CMK (cell line): Measurements from ENCODE around the gene MAPK8IP3.
"Not testable (repeated sequence)": the region's sequence is repeated elsewhere in the genome, so short reads cannot be mapped to it uniquely, and the experiment has no call there.

Source experiments
- DNase-seq: peaks from one replicate; pipeline ENCODE4 v3.0.0-alpha.2; 2010; ENCODE audit warnings: low read depth

The MAPK8IP3 gene

GRCh38 chr16:1710811-1711507 lies 5.0 kb downstream of the MAPK8IP3 start:
- no peak for DNase-seq

GRCh38 chr16:1712791-1713261 lies 6.8 kb downstream of the MAPK8IP3 start:
- no peak for DNase-seq

GRCh38 chr16:1713331-1713730 lies 7.3 kb downstream of the MAPK8IP3 start:
- DNase-seq = no peak

GRCh38 chr16:1713933-1714332 lies 7.9 kb downstream of the MAPK8IP3 start:
- DNase-seq = no peak

GRCh38 chr16:1715220-1715619 lies 9.2 kb downstream of the MAPK8IP3 start:
- no peak for DNase-seq

- not testable (repeated sequence) for DNase-seq
Observed at GRCh38 chr16:1718236-1718635, 12.2 kb downstream of the MAPK8IP3 start.

- not testable (repeated sequence) for DNase-seq
Observed at GRCh38 chr16:1719559-1720229, 13.7 kb downstream of the MAPK8IP3 start.

GRCh38 chr16:1721372-1721771 lies 15.4 kb downstream of the MAPK8IP3 start:
- DNase-seq = no peak

- no peak for DNase-seq
Observed at GRCh38 chr16:1723450-1724147, 17.6 kb downstream of the MAPK8IP3 start.

- no peak for DNase-seq
Observed at GRCh38 chr16:1724491-1724890, 18.5 kb downstream of the MAPK8IP3 start.

- no peak for DNase-seq
Observed at GRCh38 chr16:1726661-1727502, 20.9 kb downstream of the MAPK8IP3 start.

GRCh38 chr16:1727651-1728624 lies 21.9 kb downstream of the MAPK8IP3 start:
- no peak for DNase-seq

GRCh38 chr16:1729026-1729425 lies 23.0 kb downstream of the MAPK8IP3 start:
- no peak for DNase-seq

GRCh38 chr16:1729445-1729844 lies 23.4 kb downstream of the MAPK8IP3 start:
- no peak for DNase-seq

GRCh38 chr16:1731073-1731472 lies 25.1 kb downstream of the MAPK8IP3 start:
- no peak for DNase-seq

- DNase-seq = no peak
Observed at GRCh38 chr16:1731603-1732002, 25.6 kb downstream of the MAPK8IP3 start.

GRCh38 chr16:1732071-1732470 lies 26.1 kb downstream of the MAPK8IP3 start:
- no peak for DNase-seq

- DNase-seq = not testable (repeated sequence)
Observed at GRCh38 chr16:1732551-1732987, 26.6 kb downstream of the MAPK8IP3 start.

- no peak for DNase-seq
Observed at GRCh38 chr16:1734123-1734522, 28.1 kb downstream of the MAPK8IP3 start.

- DNase-seq = no peak
Observed at GRCh38 chr16:1734816-1735215, 28.8 kb downstream of the MAPK8IP3 start.

GRCh38 chr16:1740234-1740633 lies 34.2 kb downstream of the MAPK8IP3 start:
- no peak for DNase-seq
